ENCODE measurements around the gene CCDC141. TPM values are rescaled to one million over a fixed set of nuclear protein-coding genes. Genes with fewer than 3 reads are reported as not detected.

Gene CCDC141
- total RNA-seq, 2 experiments from 2014 or later = 2.6 to 4.3 TPM

GRCh38 chr2:178962805-178963433 is 87.0 kb downstream of the CCDC141 start:
- no peaks in the 10 kb centered on the region for H3K4me1 Mint-ChIP-seq
- ChIA-PET CTCF (interaction anchor here (0.8 kb wide), 1 partner anchor 17 kb away, joined by 3 read pairs; no protein-coding TSS in a partner anchor), POLR2A (no interaction called here)
- no peak overlapping the region for H3K4me3 Mint-ChIP-seq
- intact Hi-C loops (cut with DNase I, micrococcal nuclease) = loop anchor here in 1 of 2 experiments (5.0 kb wide), 1 partner anchor 169 kb away; no protein-coding TSS in a partner anchor
- H3K9me3 Mint-ChIP-seq (ENCODE audit: low read depth) = no peaks in the 10 kb centered on the region
- peaks cover under 1% of the 10 kb centered on the region for H3K36me3 Mint-ChIP-seq (ENCODE audit: low read depth)
- no peak for ATAC-seq
- DNase-seq = no peak
- no peak overlapping the region for H3K27ac Mint-ChIP-seq
- H3K27me3 Mint-ChIP-seq = no peaks in the 10 kb centered on the region

GRCh38 chr2:178962152-178962551 is 87.8 kb downstream of the CCDC141 start:
- intact Hi-C loops (cut with DNase I, micrococcal nuclease) = loop anchor here in 1 of 2 experiments (5.0 kb wide), 1 partner anchor 170 kb away; no protein-coding TSS in a partner anchor
- H3K27ac Mint-ChIP-seq = no peak overlapping the region
- ChIA-PET CTCF (no interaction called here), POLR2A (no interaction called here)
- no peak for DNase-seq
- no peaks in the 10 kb centered on the region for H3K4me1 Mint-ChIP-seq
- no peaks in the 10 kb centered on the region for H3K27me3 Mint-ChIP-seq
- no peak overlapping the region for H3K4me3 Mint-ChIP-seq
- no peak for ATAC-seq
- H3K36me3 Mint-ChIP-seq (ENCODE audit: low read depth) = peaks cover 2% of the 10 kb centered on the region
- H3K9me3 Mint-ChIP-seq (ENCODE audit: low read depth) = no peaks in the 10 kb centered on the region

- intact Hi-C loops (cut with DNase I, micrococcal nuclease) = no loop called here
- H3K9me3 Mint-ChIP-seq (ENCODE audit: low read depth) = no peaks in the 10 kb centered on the region
- no peak overlapping the region for H3K27ac Mint-ChIP-seq
- DNase-seq (no peak), ATAC-seq (no peak)
- no peaks in the 10 kb centered on the region for H3K4me1 Mint-ChIP-seq
- H3K4me3 Mint-ChIP-seq = no peak overlapping the region
- ChIA-PET POLR2A (interaction anchor here (0.7 kb wide), 1 partner anchor 1128 kb away, joined by 6 read pairs; no protein-coding TSS in a partner anchor), CTCF (interaction anchor here (0.6 kb wide), 2 partner anchors 18 to 372 kb away, joined by 3 to 4 read pairs; no protein-coding TSS in a partner anchor)
- H3K27me3 Mint-ChIP-seq = no peaks in the 10 kb centered on the region
- H3K36me3 Mint-ChIP-seq (ENCODE audit: low read depth) = peaks cover 2% of the 10 kb centered on the region
These were observed 95.9 kb downstream of the CCDC141 start for GRCh38 chr2:178954049-178954448.

GRCh38 chr2:178951266-178952006 is 98.5 kb downstream of the CCDC141 start:
- no peak overlapping the region for H3K27ac Mint-ChIP-seq
- H3K9me3 Mint-ChIP-seq (ENCODE audit: low read depth) = peaks cover 2% of the 10 kb centered on the region
- no peaks in the 10 kb centered on the region for H3K4me1 Mint-ChIP-seq
- CTCF ChIA-PET = interaction anchor here (1.2 to 1.7 kb wide), 2 partner anchors 69 to 178 kb away, joined by 3 to 4 read pairs; no protein-coding TSS in a partner anchor
- ATAC-seq (no peak), DNase-seq (no peak)
- intact Hi-C loops (cut with DNase I, micrococcal nuclease) = no loop called here
- H3K27me3 Mint-ChIP-seq = no peaks in the 10 kb centered on the region
- H3K4me3 Mint-ChIP-seq = no peak overlapping the region
- peaks cover 8% of the 10 kb centered on the region for H3K36me3 Mint-ChIP-seq (ENCODE audit: low read depth)
- POLR2A ChIA-PET = no interaction called here

GRCh38 chr2:178949584-178949983 is 100.4 kb downstream of the CCDC141 start:
- Mint-ChIP-seq H3K9me3 (ENCODE audit: low read depth) (peaks cover 2% of the 10 kb centered on the region), H3K27ac (no peak overlapping the region)

GRCh38 chr2:178949151-178949550 is 100.8 kb downstream of the CCDC141 start:
- CTCF ChIA-PET = no interaction called here
- ATAC-seq (no peak), DNase-seq (no peak)
- Mint-ChIP-seq H3K27me3 (no peaks in the 10 kb centered on the region), H3K4me1 (no peaks in the 10 kb centered on the region), H3K4me3 (no peak overlapping the region), H3K36me3 (ENCODE audit: low read depth) (peaks cover 11% of the 10 kb centered on the region), H3K27ac (no peak overlapping the region), H3K9me3 (ENCODE audit: low read depth) (peaks cover 2% of the 10 kb centered on the region)
- POLR2A ChIA-PET = no interaction called here
- intact Hi-C loops (cut with DNase I, micrococcal nuclease) = no loop called here

More at GRCh38 chr2:178949584-178949983, 100.4 kb downstream of the CCDC141 start:
- intact Hi-C loops (cut with DNase I, micrococcal nuclease) = no loop called here
- CTCF ChIA-PET = no interaction called here
- POLR2A ChIA-PET = no interaction called here
- Mint-ChIP-seq H3K27me3 (no peaks in the 10 kb centered on the region), H3K4me3 (no peak overlapping the region), H3K4me1 (no peaks in the 10 kb centered on the region), H3K36me3 (ENCODE audit: low read depth) (peaks cover 8% of the 10 kb centered on the region)
- no peak for ATAC-seq
- DNase-seq = no peak

- ChIA-PET CTCF (interaction anchor here (1.2 kb wide), 1 partner anchor 9 kb away, joined by 5 read pairs; no protein-coding TSS in a partner anchor), POLR2A (no interaction called here)
- ATAC-seq (no peak), DNase-seq (no peak)
- Mint-ChIP-seq H3K9me3 (ENCODE audit: low read depth) (peaks cover 2% of the 10 kb centered on the region), H3K36me3 (ENCODE audit: low read depth) (peaks cover 11% of the 10 kb centered on the region), H3K4me1 (no peaks in the 10 kb centered on the region), H3K4me3 (no peak overlapping the region), H3K27ac (no peak overlapping the region), H3K27me3 (no peaks in the 10 kb centered on the region)
- intact Hi-C loops (cut with DNase I, micrococcal nuclease) = no loop called here
These were observed 102.9 kb downstream of the CCDC141 start for GRCh38 chr2:178947006-178947405.

- no peak overlapping the region for H3K4me3 Mint-ChIP-seq
- POLR2A ChIA-PET = no interaction called here
- peaks cover 2% of the 10 kb centered on the region for H3K9me3 Mint-ChIP-seq (ENCODE audit: low read depth)
- intact Hi-C loops (cut with DNase I, micrococcal nuclease) = no loop called here
- peaks cover 11% of the 10 kb centered on the region for H3K36me3 Mint-ChIP-seq (ENCODE audit: low read depth)
- no peaks in the 10 kb centered on the region for H3K27me3 Mint-ChIP-seq
- no peak for DNase-seq
- no peak for ATAC-seq
- H3K4me1 Mint-ChIP-seq = no peaks in the 10 kb centered on the region
- CTCF ChIA-PET = interaction anchor here (1.4 kb wide), 1 partner anchor 139 kb away, joined by 3 read pairs; the partner anchor contains the start of gene TTN
- no peak overlapping the region for H3K27ac Mint-ChIP-seq
These were observed 103.4 kb downstream of the CCDC141 start for GRCh38 chr2:178946494-178946893.

GRCh38 chr2:178943745-178944144 is 106.2 kb downstream of the CCDC141 start:
- H3K4me3 Mint-ChIP-seq = no peak overlapping the region
- no peaks in the 10 kb centered on the region for H3K4me1 Mint-ChIP-seq
- intact Hi-C loops (cut with DNase I, micrococcal nuclease) = no loop called here
- DNase-seq = no peak
- POLR2A ChIA-PET = no interaction called here
- H3K36me3 Mint-ChIP-seq (ENCODE audit: low read depth) = peaks cover 16% of the 10 kb centered on the region
- peaks cover 2% of the 10 kb centered on the region for H3K9me3 Mint-ChIP-seq (ENCODE audit: low read depth)
- ATAC-seq = no peak
- H3K27me3 Mint-ChIP-seq = no peaks in the 10 kb centered on the region
- CTCF ChIA-PET = no interaction called here
- no peak overlapping the region for H3K27ac Mint-ChIP-seq

GRCh38 chr2:178934571-178934970 is 115.4 kb downstream of the CCDC141 start:
- Mint-ChIP-seq H3K9me3 (ENCODE audit: low read depth) (peaks cover 18% of the 10 kb centered on the region), H3K27ac (no peak overlapping the region), H3K4me1 (no peaks in the 10 kb centered on the region), H3K4me3 (no peak overlapping the region), H3K36me3 (ENCODE audit: low read depth) (peaks cover 19% of the 10 kb centered on the region), H3K27me3 (no peaks in the 10 kb centered on the region)
- no peak for DNase-seq
- CTCF ChIA-PET = no interaction called here
- intact Hi-C loops (cut with DNase I, micrococcal nuclease) = no loop called here
- no peak for ATAC-seq
- POLR2A ChIA-PET = no interaction called here

GRCh38 chr2:178933493-178933892 is 116.4 kb downstream of the CCDC141 start:
- DNase-seq (no peak), ATAC-seq (no peak)
- Mint-ChIP-seq H3K9me3 (ENCODE audit: low read depth) (peaks cover 18% of the 10 kb centered on the region), H3K27me3 (no peaks in the 10 kb centered on the region), H3K4me1 (no peaks in the 10 kb centered on the region), H3K27ac (no peak overlapping the region), H3K36me3 (ENCODE audit: low read depth) (peaks cover 18% of the 10 kb centered on the region), H3K4me3 (no peak overlapping the region)
- intact Hi-C loops (cut with DNase I, micrococcal nuclease) = no loop called here
- CTCF ChIA-PET = no interaction called here
- POLR2A ChIA-PET = no interaction called here

- POLR2A ChIA-PET = no interaction called here
- no peak overlapping the region for H3K4me3 Mint-ChIP-seq
- H3K4me1 Mint-ChIP-seq = no peaks in the 10 kb centered on the region
These were observed 121.9 kb downstream of the CCDC141 start for GRCh38 chr2:178928077-178928476.

More at GRCh38 chr2:178928077-178928476, 121.9 kb downstream of the CCDC141 start:
- no peaks in the 10 kb centered on the region for H3K27me3 Mint-ChIP-seq
- H3K36me3 Mint-ChIP-seq (ENCODE audit: low read depth) = peaks cover 11% of the 10 kb centered on the region
- H3K27ac Mint-ChIP-seq = no peak overlapping the region
- DNase-seq (no peak), ATAC-seq (no peak)
- CTCF ChIA-PET = interaction anchor here (0.6 to 1.6 kb wide), 3 partner anchors 18 to 124 kb away, joined by 3 to 8 read pairs (median 3); no protein-coding TSS in a partner anchor
- intact Hi-C loops (cut with DNase I, micrococcal nuclease) = no loop called here
- peaks cover 2% of the 10 kb centered on the region for H3K9me3 Mint-ChIP-seq (ENCODE audit: low read depth)
